IPS-NIHi11 (cell line): Measurements from ENCODE around the gene PARP9.

Source experiments
- DNase-seq: peaks from one replicate; pipeline ENCODE4 v3.0.0; 2012; ENCODE audit warnings: mixed read lengths, low spot score

Gene PARP9

GRCh38 chr3:122484985-122485384 lies 79.1 kb downstream of the PARP9 start:
- DNase-seq, result no peak

DNA sequence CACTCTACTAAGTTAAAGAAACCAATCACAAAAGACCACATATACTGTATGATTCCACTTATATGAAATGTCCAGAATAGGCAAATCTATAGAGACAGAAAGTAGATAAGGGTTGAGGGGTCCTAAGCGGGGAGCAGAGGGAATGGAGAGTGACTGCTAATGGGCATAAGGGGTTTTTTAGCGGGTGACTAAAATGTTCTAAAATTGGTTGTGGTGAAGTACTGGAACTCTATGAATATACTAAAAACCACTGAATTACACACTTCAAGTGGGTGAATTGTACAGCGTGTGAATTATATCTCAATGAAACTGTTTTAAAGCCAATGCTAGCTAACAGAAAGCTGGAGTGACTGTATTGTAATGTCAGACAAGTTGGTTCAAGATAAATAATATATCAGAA lies 82.7 kb downstream of the PARP9 start:
- DNase-seq, result no peak
